Endothelial cell of umbilical vein (primary cell): ENCODE data around the gene GUK1. TPM values are rescaled to one million over a fixed set of nuclear protein-coding genes. Genes with fewer than 3 reads are reported as not detected.

Source experiments
- BruUV-seq: library from RNA; stranded (reverse); fragments of 400-500 nt; replicated peaks from 2 replicates; lab custom pipeline; 2021; lab: Mats Ljungman, UMichigan
- CTCF ChIA-PET: fragments of 300-600, 350-600 bp; sonication (Branson Sonifier 250); formaldehyde crosslinking; loops from one replicate; lab custom pipeline; 2021; ENCODE audit warnings: antibody characterized with exemption, inconsistent platforms; lab: Charles Lee
- POLR2A ChIA-PET: fragments of 300-600, 350-600 bp; sonication (Branson Sonifier 250); formaldehyde crosslinking; loops from one replicate; lab custom pipeline; 2021; ENCODE audit warnings: antibody characterized with exemption, inconsistent platforms; lab: Charles Lee
- DNase-seq: peaks from one replicate; pipeline ENCODE4 v3.0.0-alpha.2; 2011; ENCODE audit warnings: low read depth, low spot score
- FAIRE-seq: peaks from 2 replicates; lab custom pipeline; 2011; peaks lifted over from hg19 to GRCh38; lab: Jason Lieb, UNC
- H2AFZ ChIP-seq: 2 replicates; pipeline ENCODE4 v1.6.0; 2012; ENCODE audit warnings: low read depth, low read length, control low read depth, inconsistent platforms
- H3K27ac ChIP-seq: 2 replicates; pipeline ENCODE4 v1.5.1; 2011; ENCODE audit warnings: low read depth, mild to moderate bottlenecking, control low read depth, low read length, moderate library complexity; ENCODE audit not compliant: insufficient read depth
- H3K27me3 ChIP-seq, 2 experiments: 2 replicates each; pipeline versions ENCODE4 v1.6.0 to v1.6.1; 2011; ENCODE audit warnings: low read length in 2 of 2, mixed read lengths in 1 of 2; ENCODE audit not compliant: control insufficient read depth in 2 of 2, insufficient read depth in 2 of 2
- H3K36me3 ChIP-seq, 2 experiments: 2 replicates in 1 of 2; 3 replicates in 1 of 2; pipeline ENCODE4 v1.5.1; 2011; ENCODE audit warnings: low read length in 2 of 2, mild to moderate bottlenecking in 1 of 2, moderate library complexity in 1 of 2; ENCODE audit not compliant: control insufficient read depth in 2 of 2, insufficient read depth in 2 of 2; ENCODE audit errors: extremely low read depth in 1 of 2
- H3K4me1 ChIP-seq: 3 replicates; pipeline ENCODE4 v1.5.1; 2011; ENCODE audit warnings: mild to moderate bottlenecking, low read length; ENCODE audit not compliant: control insufficient read depth, insufficient read depth; ENCODE audit errors: extremely low read depth
- H3K4me2 ChIP-seq: 2 replicates; pipeline ENCODE4 v1.6.1; 2011; ENCODE audit warnings: low read length, control low read depth, mixed read lengths; ENCODE audit not compliant: insufficient read depth
- H3K4me3 ChIP-seq, 3 experiments: fragments of 200-600 bp in 1 of 3; sonication (generic), shearing (Covaris generic) in 1 of 3; replicated peaks in 1 of 3; 2 replicates each; pipeline ENCODE4 v1.5.1; 2011 to 2016; ENCODE audit warnings: control low read depth in 3 of 3, low read length in 3 of 3, mild to moderate bottlenecking in 2 of 3, inconsistent platforms in 1 of 3, low read depth in 1 of 3, moderate library complexity in 1 of 3; ENCODE audit not compliant: insufficient read depth in 1 of 3
- H3K79me2 ChIP-seq: 2 replicates; pipeline ENCODE4 v1.6.0; 2012; ENCODE audit warnings: low read length, inconsistent platforms; ENCODE audit not compliant: control insufficient read depth, insufficient read depth
- H3K9ac ChIP-seq: replicated peaks from 2 replicates; pipeline ENCODE3; 2011; ENCODE audit warnings: low read length, control low read depth; ENCODE audit not compliant: insufficient read depth; ENCODE audit errors: extremely low read depth
- H3K9me1 ChIP-seq: replicated peaks from 3 replicates; pipeline ENCODE4 v1.6.0; 2011; ENCODE audit warnings: mild to moderate bottlenecking, low read length; ENCODE audit not compliant: control insufficient read depth, insufficient read depth; ENCODE audit errors: extremely low read depth
- H3K9me3 ChIP-seq: replicated peaks from 2 replicates; pipeline ENCODE4 v1.5.1; 2012; ENCODE audit warnings: low read length, inconsistent platforms; ENCODE audit not compliant: control insufficient read depth, insufficient read depth
- H4K20me1 ChIP-seq: replicated peaks from 2 replicates; pipeline ENCODE3; 2011; ENCODE audit warnings: mild to moderate bottlenecking, low read length; ENCODE audit not compliant: control insufficient read depth, insufficient read depth; ENCODE audit errors: extremely low read depth
- CTCF ChIP-seq, 2 donors: IDR thresholded peaks; 1 replicate in 1 of 2; 2 replicates in 1 of 2; pipeline ENCODE4 v1.5.1; 2011; ENCODE audit warnings: low read length in 2 of 2, mild to moderate bottlenecking in 2 of 2, moderate library complexity in 2 of 2, control low read depth in 1 of 2, inconsistent platforms in 1 of 2, low read depth in 1 of 2; ENCODE audit not compliant: insufficient read depth in 1 of 2; ENCODE audit errors: extremely low read depth in 1 of 2
- EZH2 ChIP-seq: IDR thresholded peaks from 2 replicates; pipeline ENCODE4 v1.6.1; 2012; ENCODE audit warnings: borderline replicate concordance, low read depth, mild to moderate bottlenecking, moderate library complexity, low read length, inconsistent platforms; ENCODE audit not compliant: severe bottlenecking
- FOS ChIP-seq: IDR thresholded peaks from 2 replicates; pipeline ENCODE4 v1.6.1; 2011; ENCODE audit warnings: mild to moderate bottlenecking, low read length, moderate library complexity, borderline replicate concordance; ENCODE audit not compliant: insufficient read depth
- GATA2 ChIP-seq: IDR thresholded peaks from 2 replicates; pipeline ENCODE4 v1.7.0; 2011; ENCODE audit warnings: low read depth, mild to moderate bottlenecking, moderate library complexity, mixed read lengths, low read length; ENCODE audit not compliant: insufficient read length, insufficient read depth
- JUN ChIP-seq: IDR thresholded peaks from 2 replicates; pipeline ENCODE4 v1.6.1; 2011; ENCODE audit warnings: borderline replicate concordance, low read depth; ENCODE audit not compliant: insufficient read length, insufficient read depth
- MYC ChIP-seq: IDR thresholded peaks from one replicate; pipeline ENCODE4 v1.6.1; 2011; ENCODE audit warnings: mild to moderate bottlenecking, low read depth, low read length
- POLR2A ChIP-seq: IDR thresholded peaks from 2 replicates; pipeline ENCODE4 v1.6.1; 2012; ENCODE audit warnings: low read depth, mild to moderate bottlenecking, control low read depth, low read length
- POLR2AphosphoS5 ChIP-seq: IDR thresholded peaks from 2 replicates; pipeline ENCODE4 v1.6.1; 2012; ENCODE audit warnings: low read depth, mild to moderate bottlenecking, control low read depth, low read length, moderate library complexity; ENCODE audit not compliant: insufficient read depth
- dilution Hi-C: fragments of 300-500 bp; cut with MboI; formaldehyde crosslinking; loops from one replicate; pipeline ENCODE4 v1.15.0; 2019; ENCODE audit warnings: low sequenced_read_pairs; ENCODE audit not compliant: extremely low pct_ligation_motif_present
- intact Hi-C: fragments of 100-400 bp; cut with micrococcal nuclease; formaldehyde crosslinking; loops from one replicate; pipeline ENCODE4 v1.10.0; 2022
- polyA plus RNA-seq, 4 experiments: library from polyadenylated mRNA; depleted of rRNA in 3 of 4; stranded (reverse) in 3 of 4; unstranded in 1 of 4; fragments of >200 nt; gene quantifications; 2 replicates each; pipeline versions ENCODE4 v1.2.1 to v1.2.3, GENCODE V29; 2011 to 2012; ENCODE audit warnings: missing spikeins in 1 of 4
- total RNA-seq: library from RNA; stranded (reverse); gene quantifications from 2 replicates; pipeline ENCODE4 v1.2.3, GENCODE V29; 2021
- TF ChIP-seq, protein P1 (sequence below): IDR thresholded peaks from 2 replicates; pipeline ENCODE4 v1.6.1; 2011; ENCODE audit not compliant: insufficient read depth, insufficient read length

Gene GUK1
- total and polyA plus RNA-seq, 2 donors (not counting 3 experiments of a cell fraction or from before 2014, with no cell fraction given), result 239 to 742 TPM

DNA sequence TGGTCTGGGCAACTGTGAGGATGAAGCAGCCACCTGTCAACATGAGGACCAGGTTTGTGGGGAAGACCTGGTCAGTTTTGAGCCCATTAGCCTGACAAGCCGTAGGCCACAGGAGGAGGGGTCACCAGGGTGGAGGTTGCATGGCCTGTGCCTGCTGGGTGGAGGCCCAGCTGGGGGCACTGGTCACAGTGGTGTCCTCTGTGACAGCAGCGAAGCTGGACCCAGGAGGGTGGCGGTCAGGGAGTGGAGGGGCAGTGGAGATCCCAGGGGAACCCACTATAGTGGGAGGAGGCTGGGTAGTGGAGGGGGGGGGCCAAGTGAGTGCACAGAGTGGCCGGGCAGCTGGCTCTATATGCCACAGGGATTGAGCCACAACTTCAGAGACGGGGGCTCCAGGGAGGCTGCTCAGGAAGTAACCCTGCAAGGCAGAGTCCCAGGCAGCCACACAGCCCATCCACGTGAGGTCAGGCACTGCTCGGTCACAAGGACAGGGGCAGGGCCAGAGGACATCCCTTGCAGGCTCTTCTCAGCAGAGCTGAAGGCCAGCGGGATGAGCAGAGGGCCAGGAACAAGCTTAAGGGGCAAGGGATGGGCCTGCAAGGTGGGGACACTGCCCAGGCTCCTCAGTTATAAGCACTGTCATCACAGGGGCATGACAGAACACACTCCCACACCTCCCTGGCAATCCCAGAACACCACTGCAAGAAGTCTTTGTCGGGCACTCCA is 34.6 kb upstream of the GUK1 start:
- Histone ChIP-seq H3K9ac (no peak overlapping the region), H4K20me1 (no peaks in the 10 kb centered on the region), H3K4me2 (no peak overlapping the region), H3K4me3 (no peak overlapping the region), H2AFZ (no peak overlapping the region), H3K27me3 (no peaks in the 10 kb centered on the region), H3K27ac (no peak overlapping the region), H3K9me1 (no peaks in the 10 kb centered on the region), H3K9me3 (no peaks in the 10 kb centered on the region), H3K36me3 (peaks cover 0 to 11% of the 10 kb centered on the region in 2 experiments), H3K4me1 (peaks cover 21% of the 10 kb centered on the region), H3K79me2 (peaks cover 24% of the 10 kb centered on the region)
- ChIA-PET POLR2A (no interaction called here), CTCF (no interaction called here)
- no TSS peak for BruUV-seq
- FAIRE-seq (no peak), DNase-seq (no peak)
- TF ChIP-seq POLR2AphosphoS5 (no peak), CTCF (IDR thresholded peaks at IDR 0.05; ENCODE audit: extremely low read depth in 1 of 2, insufficient read depth in 1 of 2, low read depth in 1 of 2, low read length in 2 of 2) (no peak), POLR2A (no peak), GATA2 (no peak), EZH2 (no peak), FOS (no peak), JUN (no peak), MYC (no peak)
- TF ChIP-seq, protein P1, sequence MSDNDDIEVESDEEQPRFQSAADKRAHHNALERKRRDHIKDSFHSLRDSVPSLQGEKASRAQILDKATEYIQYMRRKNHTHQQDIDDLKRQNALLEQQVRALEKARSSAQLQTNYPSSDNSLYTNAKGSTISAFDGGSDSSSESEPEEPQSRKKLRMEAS, result no peak
- intact Hi-C loops, result loop anchor here (5.0 kb wide), 1 partner anchor 352 kb away; a partner anchor contains a TSS
- dilution Hi-C loops, result no loop called here
